ENCODE data around the gene MARCHF7.
"Not testable (repeated sequence)": the region's sequence is repeated elsewhere in the genome, so short reads cannot be mapped to it uniquely, and the experiment has no call there.

The MARCHF7 gene

DNA sequence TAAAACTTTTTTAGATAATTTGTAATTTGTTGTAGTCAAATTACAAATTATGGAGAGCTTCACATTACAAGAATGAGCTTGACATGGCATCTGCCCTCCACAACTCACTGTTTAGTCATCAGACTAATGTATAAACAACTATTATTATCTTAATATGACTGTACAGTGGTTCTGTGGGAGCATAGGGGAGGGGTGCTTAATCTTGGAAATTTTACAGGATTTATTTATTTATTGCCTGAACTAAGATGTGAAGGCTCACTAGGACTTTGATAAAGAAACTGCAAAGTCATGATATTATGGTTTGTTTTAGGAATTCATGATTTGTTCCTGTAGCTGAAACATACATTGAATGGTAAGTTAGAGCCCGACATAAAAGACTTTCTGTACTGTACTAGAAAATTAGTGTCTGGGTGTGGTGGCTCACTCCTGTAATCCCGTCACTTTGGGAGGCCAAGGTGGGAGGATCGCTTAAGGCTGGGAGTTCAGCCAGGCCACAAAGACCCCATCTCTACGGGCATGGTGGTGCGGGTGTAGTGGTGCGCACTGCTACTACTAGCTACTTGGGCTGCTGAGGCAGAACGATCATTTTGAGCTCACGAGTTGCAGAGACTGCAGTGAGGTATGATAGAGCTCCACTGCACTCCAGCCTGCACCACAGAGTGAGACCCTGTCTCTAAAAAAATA, 2.1 kb downstream of the MARCHF7 start:
- no peak overlapping the region for H3K27ac Mint-ChIP-seq
- DNase-seq, result no peak
- peaks cover 56% of the 10 kb centered on the region for H3K36me3 Mint-ChIP-seq (ENCODE audit: low read depth)
- H3K4me3 Mint-ChIP-seq, result peak overlapping the region; percentile 100
- peaks cover 7% of the 10 kb centered on the region for H3K9me3 Mint-ChIP-seq
- TF ChIP-seq CTCF (IDR thresholded peaks at IDR 0.05), result no peak
- H3K27me3 Mint-ChIP-seq (ENCODE audit: low read depth, poor library complexity), result no peaks in the 10 kb centered on the region
- peaks cover 23% of the 10 kb centered on the region for H3K4me1 Mint-ChIP-seq

GRCh38 chr2:159715451-159715850, 3.1 kb downstream of the MARCHF7 start:
- no peak for TF ChIP-seq CTCF (IDR thresholded peaks at IDR 0.05)
- H3K4me1 Mint-ChIP-seq, result peaks cover 23% of the 10 kb centered on the region
- H3K27me3 Mint-ChIP-seq (ENCODE audit: low read depth, poor library complexity), result no peaks in the 10 kb centered on the region
- H3K4me3 Mint-ChIP-seq, result peak overlapping the region; percentile 44
- peaks cover 14% of the 10 kb centered on the region for H3K9me3 Mint-ChIP-seq
- no peak for DNase-seq
- peaks cover 62% of the 10 kb centered on the region for H3K36me3 Mint-ChIP-seq (ENCODE audit: low read depth)
- peak overlapping the region; percentile 13 for H3K27ac Mint-ChIP-seq

- H3K4me3 Mint-ChIP-seq; H3K27me3 Mint-ChIP-seq (ENCODE audit: low read depth, poor library complexity); DNase-seq; H3K27ac Mint-ChIP-seq: not testable (repeated sequence)
- H3K9me3 Mint-ChIP-seq, result peaks cover 20% of the 10 kb centered on the region
- peaks cover 22% of the 10 kb centered on the region for H3K4me1 Mint-ChIP-seq
- H3K36me3 Mint-ChIP-seq (ENCODE audit: low read depth), result peaks cover 71% of the 10 kb centered on the region
Measured at GRCh38 chr2:159716409-159716808, 4.1 kb downstream of the MARCHF7 start.

- no peak overlapping the region for H3K27ac Mint-ChIP-seq
- peaks cover 24% of the 10 kb centered on the region for H3K9me3 Mint-ChIP-seq
- H3K36me3 Mint-ChIP-seq (ENCODE audit: low read depth), result peaks cover 76% of the 10 kb centered on the region
- no peak for DNase-seq
- no peak overlapping the region for H3K4me3 Mint-ChIP-seq
- peaks cover 17% of the 10 kb centered on the region for H3K4me1 Mint-ChIP-seq
- no peaks in the 10 kb centered on the region for H3K27me3 Mint-ChIP-seq (ENCODE audit: low read depth, poor library complexity)
- TF ChIP-seq CTCF (IDR thresholded peaks at IDR 0.05), result no peak
Measured at GRCh38 chr2:159716857-159717256, 4.6 kb downstream of the MARCHF7 start.

- peaks cover 100% of the 10 kb centered on the region for H3K36me3 Mint-ChIP-seq (ENCODE audit: low read depth)
- H3K27me3 Mint-ChIP-seq (ENCODE audit: low read depth, poor library complexity), result no peaks in the 10 kb centered on the region
- peaks cover 2% of the 10 kb centered on the region for H3K4me1 Mint-ChIP-seq
- TF ChIP-seq CTCF (IDR thresholded peaks at IDR 0.05), result no peak
- H3K9me3 Mint-ChIP-seq, result peaks cover 61% of the 10 kb centered on the region
- H3K27ac Mint-ChIP-seq, result peak overlapping the region; percentile 34
- no peak overlapping the region for H3K4me3 Mint-ChIP-seq
- no peak for DNase-seq
Measured at GRCh38 chr2:159720676-159721075, 8.4 kb downstream of the MARCHF7 start.

DNA sequence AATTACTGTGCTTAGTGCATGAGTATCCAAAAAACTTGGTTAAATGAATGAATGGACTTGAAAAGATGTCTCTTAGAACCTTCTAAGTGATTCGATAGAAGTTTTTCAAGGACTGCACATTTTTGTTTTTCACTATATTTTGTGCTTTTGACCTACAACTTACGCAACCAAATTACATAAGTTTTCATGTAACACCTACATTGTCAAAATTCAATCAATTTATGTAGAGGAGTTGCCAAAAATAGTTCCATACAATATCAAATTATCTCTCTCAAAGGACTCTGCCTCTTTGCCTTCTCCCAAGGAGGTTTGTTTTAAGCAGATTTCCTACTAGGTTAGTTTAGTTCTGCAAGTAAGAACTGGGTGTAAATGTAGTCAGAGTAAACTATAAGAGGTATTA, 10.3 kb downstream of the MARCHF7 start:
- no peak for DNase-seq
- Mint-ChIP-seq H3K9me3 (peaks cover 73% of the 10 kb centered on the region), H3K27me3 (ENCODE audit: low read depth, poor library complexity) (peaks cover 3% of the 10 kb centered on the region), H3K36me3 (ENCODE audit: low read depth) (peaks cover 100% of the 10 kb centered on the region), H3K4me1 (no peaks in the 10 kb centered on the region), H3K4me3 (no peak overlapping the region), H3K27ac (no peak overlapping the region)
- TF ChIP-seq CTCF (IDR thresholded peaks at IDR 0.05), result no peak

DNA sequence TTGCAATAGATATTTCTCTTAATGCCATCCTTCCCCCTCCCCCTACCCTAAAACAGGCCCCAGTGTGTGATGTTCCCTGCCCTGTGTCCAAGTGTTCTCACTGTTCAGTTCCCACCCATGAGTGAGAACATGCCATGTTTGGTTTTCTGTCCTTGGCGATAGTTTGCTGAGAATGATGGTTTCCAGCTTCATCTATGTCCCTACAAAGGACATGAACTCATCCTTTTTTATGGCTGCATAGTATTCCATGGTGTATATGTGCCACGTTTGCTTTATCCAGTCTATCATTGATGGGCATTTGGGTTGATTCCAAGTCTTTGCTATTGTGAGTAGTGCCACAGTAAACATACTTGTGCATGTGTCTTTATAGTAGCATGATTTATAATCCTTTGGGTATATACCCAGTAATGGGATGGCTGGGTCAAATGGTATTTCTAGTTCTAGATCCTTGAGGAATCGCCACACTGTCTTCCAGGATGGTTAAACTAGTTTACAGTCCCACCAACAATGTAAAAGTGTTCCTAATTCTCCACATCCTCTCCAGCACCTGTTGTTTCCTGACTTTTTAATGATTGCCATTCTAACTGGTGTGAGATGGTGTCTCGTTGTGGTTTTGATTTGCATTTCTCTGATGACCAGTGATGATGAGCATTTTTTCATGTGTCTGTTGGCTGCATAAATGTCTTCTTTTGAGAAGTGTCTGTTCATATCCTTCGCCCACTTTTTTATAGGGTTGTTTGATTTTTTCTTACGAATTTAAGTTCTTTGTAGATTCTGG, 12.7 kb downstream of the MARCHF7 start:
- not testable (repeated sequence) for H3K27ac Mint-ChIP-seq; H3K4me1 Mint-ChIP-seq; H3K27me3 Mint-ChIP-seq (ENCODE audit: low read depth, poor library complexity); H3K4me3 Mint-ChIP-seq; DNase-seq
- Mint-ChIP-seq H3K36me3 (ENCODE audit: low read depth) (peaks cover 97% of the 10 kb centered on the region), H3K9me3 (peaks cover 67% of the 10 kb centered on the region)
